Activated CD4-positive, CD25-positive, alpha-beta regulatory T cell treated with anti-CD3 and anti-CD28 coated beads, Interleukin-2, amount 50 U/mL, for 24 hours (primary cell): ENCODE measurements around the gene WRNIP1.
"Not testable (repeated sequence)": the region's sequence is repeated elsewhere in the genome, so short reads cannot be mapped to it uniquely, and the experiment has no call there.

Experiments
- ATAC-seq, 2 donors: fragments of 150-1000 bp; cut with Tn5 transposase; one replicate each; pipeline ENCODE4 v1.10.0; 2021; ENCODE audit warnings: mild to moderate bottlenecking in 1 of 2, moderate library complexity in 1 of 2

WRNIP1 gene

GRCh38 chr6:2741756-2742155 lies 23.4 kb upstream of the WRNIP1 start:
- no peak for ATAC-seq

DNA sequence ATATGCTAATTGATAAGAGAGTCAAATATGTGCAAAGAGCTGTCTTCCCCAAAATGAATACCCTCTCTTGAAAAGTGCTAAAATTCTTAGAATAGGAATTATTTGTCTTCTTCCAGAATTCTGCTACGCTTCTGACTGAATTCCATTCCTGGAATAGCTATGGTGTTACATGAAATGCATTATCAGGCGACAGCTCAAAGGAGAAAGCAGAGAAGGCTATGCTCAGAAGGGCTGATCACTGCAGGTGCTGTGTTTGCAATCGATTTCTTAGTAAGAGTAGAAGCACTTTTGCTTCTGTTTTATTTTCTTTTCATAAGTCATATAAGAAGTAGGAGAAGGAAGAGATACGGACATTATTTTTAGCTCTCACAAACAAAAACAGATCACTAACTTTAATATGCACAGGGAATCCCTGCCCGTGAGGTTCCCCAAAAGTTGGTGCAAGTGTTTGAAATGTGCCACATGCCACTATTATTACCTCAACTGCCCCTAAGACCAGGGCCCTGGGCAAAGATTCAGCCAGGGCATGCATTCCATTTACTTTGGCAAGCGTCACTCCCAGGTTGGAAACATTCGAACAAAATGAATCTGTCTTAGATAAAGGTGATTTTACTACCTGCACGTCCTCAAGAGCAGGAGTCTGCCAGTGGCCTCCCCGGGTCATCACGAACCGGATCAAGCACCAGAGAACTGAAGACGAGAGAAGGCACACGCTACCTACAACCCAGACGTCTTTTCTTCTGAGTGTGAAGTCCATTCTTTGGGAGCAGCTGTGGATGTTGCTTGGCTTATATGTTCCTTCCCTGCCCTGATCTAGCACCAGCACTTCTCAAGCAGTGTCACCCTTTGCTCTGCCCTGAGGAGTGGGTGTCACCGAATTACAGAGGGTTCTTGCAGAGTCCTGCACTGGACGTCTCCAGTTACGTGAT lies 21.6 kb upstream of the WRNIP1 start:
- ATAC-seq, result no peak

DNA sequence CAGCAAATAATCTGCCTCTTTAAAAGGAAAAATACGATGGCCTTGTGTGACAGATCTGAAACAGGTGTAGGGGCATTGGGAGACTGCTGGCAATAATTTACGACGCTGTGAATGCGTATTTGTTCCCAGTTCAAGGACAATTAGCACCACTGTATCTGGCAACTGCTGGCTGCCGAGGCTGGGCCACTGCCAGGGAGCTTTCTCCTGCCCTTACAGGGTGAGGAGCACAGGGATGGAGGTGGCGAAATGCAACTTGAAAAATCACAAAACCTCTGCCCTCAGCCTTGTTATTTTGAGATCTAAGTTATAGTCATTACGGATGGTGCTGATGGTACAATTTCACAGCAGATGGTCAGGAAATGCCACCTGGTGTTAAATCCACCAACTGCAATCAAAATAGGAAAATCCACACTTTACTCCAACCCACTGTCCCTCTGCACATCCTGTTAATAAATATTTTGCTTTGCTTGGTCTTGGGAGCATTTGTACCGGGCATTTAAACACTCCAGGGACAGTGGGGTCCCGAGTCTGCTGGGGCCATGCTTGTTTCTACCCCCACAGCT lies 20.9 kb upstream of the WRNIP1 start:
- ATAC-seq, result no peak

DNA sequence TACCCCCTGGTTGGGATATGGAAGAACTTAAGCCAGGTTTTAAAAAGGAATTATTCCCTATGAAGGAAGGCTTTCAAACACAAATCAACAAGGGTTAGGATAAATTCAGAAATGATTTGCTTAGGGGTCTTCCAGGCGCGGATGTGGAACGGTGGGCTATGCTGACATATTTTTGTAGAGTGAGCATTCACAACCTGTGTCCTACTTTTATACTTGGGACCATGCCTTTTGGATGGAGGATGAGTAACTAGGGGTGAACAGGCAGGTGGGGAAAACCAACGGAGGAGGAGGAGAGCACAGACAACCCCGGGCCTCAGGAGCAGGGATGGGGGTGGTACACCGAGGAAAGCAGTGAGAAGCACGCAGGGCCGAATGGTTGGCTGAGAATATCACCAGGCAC lies 20.4 kb upstream of the WRNIP1 start:
- ATAC-seq, result no peak

GRCh38 chr6:2745246-2745645 lies 19.9 kb upstream of the WRNIP1 start:
- ATAC-seq, result no peak

- ATAC-seq, result no peak
Measured at GRCh38 chr6:2746557-2747061, 18.6 kb upstream of the WRNIP1 start.

- no peak for ATAC-seq
Measured at GRCh38 chr6:2748183-2748582, 17.0 kb upstream of the WRNIP1 start.

DNA sequence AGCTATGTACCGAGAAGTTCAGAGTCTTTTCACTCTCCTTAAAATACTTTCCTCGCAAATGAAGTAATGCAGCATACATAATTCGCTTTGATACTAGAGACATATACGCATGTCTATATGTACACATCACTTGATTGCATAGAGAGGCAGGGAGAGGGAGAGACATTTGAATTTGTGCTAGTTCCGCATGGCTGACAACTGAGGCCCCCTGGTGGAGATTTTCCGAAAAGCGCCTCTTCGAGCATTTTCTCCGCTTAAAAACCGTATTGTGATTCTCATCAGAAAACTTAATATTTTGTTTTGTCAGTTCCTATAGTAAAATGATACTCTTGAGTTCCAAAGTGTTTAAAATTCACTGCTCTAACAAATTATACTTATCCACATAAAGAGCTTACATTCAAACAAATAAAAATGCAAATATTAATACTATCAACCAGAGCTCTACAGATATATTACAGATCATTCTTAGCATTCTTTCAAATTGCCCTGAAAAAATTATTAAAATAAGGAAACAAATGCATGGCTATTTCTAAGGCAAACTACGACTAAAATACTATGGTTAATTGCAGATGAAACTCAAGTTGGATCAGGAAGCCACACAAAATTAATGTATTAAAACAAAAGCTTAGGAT lies 15.1 kb upstream of the WRNIP1 start:
- ATAC-seq, result no peak

GRCh38 chr6:2750832-2751231 lies 14.4 kb upstream of the WRNIP1 start, which contains the start of gene MYLK4:
Gene MYLK4, minus strand, starts transcription at chr6:2750922. Its CDS starts 1,628 bp downstream, at chr6:2749294.
- no peak for ATAC-seq

- ATAC-seq, result no peak
Measured at GRCh38 chr6:2751871-2752270, 13.3 kb upstream of the WRNIP1 start.

- ATAC-seq, result no peak
Measured at GRCh38 chr6:2752477-2753109, 12.6 kb upstream of the WRNIP1 start.

GRCh38 chr6:2753110-2753489 lies 12.1 kb upstream of the WRNIP1 start:
- no peak for ATAC-seq

GRCh38 chr6:2753743-2754142 lies 11.4 kb upstream of the WRNIP1 start:
- ATAC-seq, result no peak

DNA sequence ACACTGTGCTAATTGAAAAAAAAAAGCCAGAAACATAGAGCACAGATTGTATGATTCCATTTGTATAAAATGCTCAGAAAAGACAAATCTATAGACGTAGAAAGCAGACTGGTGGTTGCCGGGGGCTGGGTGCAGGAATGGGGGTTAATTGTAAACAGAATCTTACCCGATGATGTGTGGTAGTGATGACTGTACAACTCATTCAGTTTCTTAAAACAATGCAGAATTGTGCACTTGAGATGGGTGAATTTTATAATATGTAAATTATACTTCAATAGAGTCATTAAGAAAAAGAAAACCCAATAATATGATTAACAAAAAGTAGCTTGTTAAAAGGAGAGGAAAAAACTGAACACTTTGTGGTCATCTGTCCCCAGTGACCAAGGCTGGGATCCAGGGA lies 10.8 kb upstream of the WRNIP1 start:
- no peak for ATAC-seq

- ATAC-seq, result no peak
Measured at GRCh38 chr6:2754911-2755310, 10.3 kb upstream of the WRNIP1 start.

- no peak for ATAC-seq
Measured at GRCh38 chr6:2755456-2755855, 9.7 kb upstream of the WRNIP1 start.

GRCh38 chr6:2756241-2756640 lies 9.0 kb upstream of the WRNIP1 start:
- no peak for ATAC-seq

DNA sequence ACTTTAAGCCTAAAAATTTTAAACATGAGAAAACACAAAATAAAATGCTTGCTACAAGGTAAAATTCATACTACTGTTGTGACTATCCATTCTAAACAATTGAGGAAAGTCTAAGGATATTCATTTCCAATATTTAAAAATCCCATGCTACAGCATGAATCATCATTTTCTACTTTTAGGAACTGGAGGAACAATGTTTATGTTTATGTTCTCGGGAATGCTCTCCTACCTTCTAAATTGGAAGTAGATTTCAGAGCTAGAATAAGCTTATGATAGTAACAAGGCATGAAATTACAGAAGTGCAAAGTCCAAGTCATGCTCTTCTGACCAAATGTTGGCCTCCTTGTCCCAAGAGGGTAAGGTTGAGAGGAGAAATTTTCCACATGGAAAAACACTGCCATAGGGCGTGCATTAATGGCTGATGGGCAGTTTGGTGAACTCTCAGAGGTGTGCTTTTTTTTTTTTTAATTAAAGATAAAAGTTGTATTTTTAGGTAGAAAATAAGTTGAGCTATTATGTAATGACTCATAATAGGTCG lies 8.4 kb upstream of the WRNIP1 start:
- ATAC-seq, result no peak

DNA sequence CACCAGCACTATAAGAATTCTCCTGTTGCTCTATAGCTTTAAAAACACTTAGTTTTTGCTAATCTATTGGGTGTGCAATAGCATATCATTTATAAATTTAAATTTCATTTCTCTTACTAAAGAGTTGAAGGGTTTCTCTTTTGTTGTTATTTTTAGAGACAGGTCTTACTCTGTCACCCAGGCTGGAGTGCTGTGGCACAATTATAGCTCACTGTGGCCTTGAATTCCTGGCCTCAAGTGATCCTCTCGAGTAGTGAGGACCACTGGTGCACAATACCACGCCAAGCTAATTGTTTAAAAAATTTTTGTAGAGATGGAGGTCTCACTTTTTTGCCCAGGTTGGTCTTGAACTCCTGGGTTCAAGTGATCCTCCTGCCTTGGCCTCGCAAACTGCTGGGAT lies 6.2 kb upstream of the WRNIP1 start:
- ATAC-seq, result no peak

DNA sequence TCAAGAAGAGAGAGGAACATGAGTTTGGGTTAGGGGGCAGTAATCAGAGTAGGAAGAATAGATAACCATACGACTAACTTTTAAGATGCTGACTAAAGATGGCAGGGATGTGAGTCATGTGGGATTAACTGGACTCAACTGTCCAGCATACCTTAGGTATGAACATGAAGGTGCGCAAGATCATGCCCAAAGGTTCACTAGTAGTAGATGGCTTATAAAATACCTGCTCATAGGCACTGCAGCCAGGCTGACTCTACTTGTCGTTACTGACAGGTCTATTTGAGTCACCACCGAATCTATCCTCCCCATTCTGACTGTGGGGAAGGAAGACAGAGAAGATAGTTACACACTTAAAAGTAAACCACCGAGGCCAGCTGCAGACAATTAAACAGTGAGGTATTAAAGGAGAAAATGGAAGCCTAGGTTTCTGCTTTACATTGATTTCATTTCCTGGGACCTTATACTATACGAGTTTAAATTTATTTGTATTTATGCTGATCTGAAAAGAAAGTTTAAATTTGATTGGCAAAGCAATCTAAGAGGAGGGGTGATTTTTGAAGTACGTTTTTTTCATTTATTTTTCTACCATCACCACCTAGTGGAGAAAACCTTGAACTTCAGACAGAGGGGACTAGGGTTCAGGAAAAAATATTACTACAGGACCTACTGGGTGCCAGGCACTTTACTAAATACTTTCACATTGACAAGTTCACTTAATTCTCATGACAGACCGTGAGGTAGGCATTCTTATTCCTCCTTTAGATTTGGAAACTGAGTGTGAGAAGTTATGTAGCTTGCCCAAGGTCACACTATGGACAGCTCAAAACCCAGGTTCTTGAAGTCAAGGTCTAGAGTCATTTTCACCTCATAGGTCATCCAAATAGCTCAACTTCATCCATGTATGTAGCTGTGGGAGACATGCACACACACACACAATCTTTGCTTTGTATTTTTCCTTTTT lies 4.0 kb upstream of the WRNIP1 start:
- no peak for ATAC-seq

DNA sequence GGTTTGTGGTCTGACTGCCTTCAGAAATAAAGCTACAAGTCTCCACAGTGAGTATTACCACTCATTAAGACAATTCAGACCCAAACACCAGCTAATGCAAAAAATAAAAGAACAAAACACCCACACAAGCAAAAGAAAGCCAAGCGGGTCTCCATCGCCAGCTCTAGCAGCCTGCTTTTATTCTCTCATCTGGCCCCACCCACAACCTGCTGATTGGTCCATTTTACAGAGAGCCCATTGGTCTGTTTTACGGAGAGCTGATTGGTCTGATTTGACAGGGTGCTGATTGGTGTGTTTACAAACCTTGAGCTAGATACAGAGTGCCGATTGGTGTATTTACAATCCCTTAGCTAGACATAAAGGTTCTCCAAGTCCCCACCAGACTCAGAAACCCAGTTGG lies 2.3 kb upstream of the WRNIP1 start:
- not testable (repeated sequence) for ATAC-seq
